Measurements from ENCODE around the gene CBFA2T2. TPM values are rescaled to one million over a fixed set of nuclear protein-coding genes. Genes with fewer than 3 reads are reported as not detected.
A peak's percentile ranks its signal among the peaks of the same experiment; 100 is the strongest.
"Not testable (repeated sequence)": the region's sequence is repeated elsewhere in the genome, so short reads cannot be mapped to it uniquely, and the experiment has no call there.

CBFA2T2 gene
- total RNA-seq, 6 donors from 2014 or later: 10.0 to 35.6 (median 16.2) TPM

DNA sequence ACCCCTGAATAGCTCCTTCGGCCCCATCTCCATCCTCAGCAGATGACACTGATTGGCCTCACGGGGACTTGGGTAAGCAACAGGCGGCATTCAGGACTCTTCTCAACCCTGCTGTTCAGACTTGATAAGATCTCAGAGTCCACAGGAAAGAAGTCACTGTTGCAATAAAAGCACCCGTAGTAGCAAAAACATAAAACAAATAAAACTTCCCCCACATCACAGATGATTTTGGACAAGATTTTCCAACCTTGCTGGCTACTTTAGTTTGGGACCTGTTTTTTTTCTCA lies 155.1 kb downstream of the CBFA2T2 start:
- 43 to 79% methylated on average over 3 to 4 of the region's 4 CpGs for WGBS, 2 donors
- Histone ChIP-seq H3K27ac (no peak overlapping the region), H3K9me3 (no peaks in the 10 kb centered on the region), H3K4me3 (no peak overlapping the region), H3K4me1 (peaks cover 12 to 29% (median 21%) of the 10 kb centered on the region in 4 donors), H3K27me3 (no peaks in the 10 kb centered on the region), H3K36me3 (peaks cover 12 to 56% (median 28%) of the 10 kb centered on the region in 4 donors)
- DNase-seq: no peak
- no peak for ATAC-seq (ENCODE audit: low FRiP score in 2 of 2)
- no peak for TF ChIP-seq POLR2AphosphoS5 (IDR thresholded peaks at IDR 0.05)
- TF ChIP-seq EP300 (IDR thresholded peaks at IDR 0.05): no peak
- no peak for TF ChIP-seq POLR2A (IDR thresholded peaks at IDR 0.05)
- TF ChIP-seq, protein P1, sequence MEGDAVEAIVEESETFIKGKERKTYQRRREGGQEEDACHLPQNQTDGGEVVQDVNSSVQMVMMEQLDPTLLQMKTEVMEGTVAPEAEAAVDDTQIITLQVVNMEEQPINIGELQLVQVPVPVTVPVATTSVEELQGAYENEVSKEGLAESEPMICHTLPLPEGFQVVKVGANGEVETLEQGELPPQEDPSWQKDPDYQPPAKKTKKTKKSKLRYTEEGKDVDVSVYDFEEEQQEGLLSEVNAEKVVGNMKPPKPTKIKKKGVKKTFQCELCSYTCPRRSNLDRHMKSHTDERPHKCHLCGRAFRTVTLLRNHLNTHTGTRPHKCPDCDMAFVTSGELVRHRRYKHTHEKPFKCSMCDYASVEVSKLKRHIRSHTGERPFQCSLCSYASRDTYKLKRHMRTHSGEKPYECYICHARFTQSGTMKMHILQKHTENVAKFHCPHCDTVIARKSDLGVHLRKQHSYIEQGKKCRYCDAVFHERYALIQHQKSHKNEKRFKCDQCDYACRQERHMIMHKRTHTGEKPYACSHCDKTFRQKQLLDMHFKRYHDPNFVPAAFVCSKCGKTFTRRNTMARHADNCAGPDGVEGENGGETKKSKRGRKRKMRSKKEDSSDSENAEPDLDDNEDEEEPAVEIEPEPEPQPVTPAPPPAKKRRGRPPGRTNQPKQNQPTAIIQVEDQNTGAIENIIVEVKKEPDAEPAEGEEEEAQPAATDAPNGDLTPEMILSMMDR (IDR thresholded peaks at IDR 0.05): no peak

DNA sequence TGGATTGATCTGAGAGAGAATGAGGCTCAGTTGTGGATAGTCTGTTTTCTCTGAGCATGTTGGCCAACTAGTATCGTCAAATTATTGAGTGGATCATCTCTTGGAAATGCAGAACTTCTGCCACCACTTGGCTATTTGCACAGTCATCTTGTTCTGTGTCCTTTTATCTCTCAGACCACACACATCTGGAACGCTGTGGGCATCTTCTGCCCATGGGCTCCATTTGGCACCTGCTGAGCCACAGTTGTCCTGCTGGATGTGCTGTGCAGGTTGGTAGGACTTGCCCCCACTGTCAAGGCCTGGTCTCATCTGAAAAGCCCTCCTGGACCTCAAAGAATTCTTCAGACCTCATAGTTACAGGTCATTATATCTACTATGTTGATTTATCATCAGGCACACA lies 155.5 kb downstream of the CBFA2T2 start:
- peaks cover 12 to 29% (median 21%) of the 10 kb centered on the region in 4 donors for H3K4me1 ChIP-seq
- ATAC-seq (ENCODE audit: low FRiP score in 2 of 2) (no peak), DNase-seq (no peak)
- H3K36me3 ChIP-seq: peaks cover 10 to 52% (median 26%) of the 10 kb centered on the region in 4 donors
- WGBS, 2 donors: 84 to 88% methylated on average over 2 of the region's 2 CpGs
- TF ChIP-seq, protein P1 (IDR thresholded peaks at IDR 0.05): no peak
- no peak for TF ChIP-seq POLR2A (IDR thresholded peaks at IDR 0.05)
- no peak for TF ChIP-seq EP300 (IDR thresholded peaks at IDR 0.05)
- TF ChIP-seq POLR2AphosphoS5 (IDR thresholded peaks at IDR 0.05): no peak
- no peak overlapping the region for H3K27ac ChIP-seq
- no peaks in the 10 kb centered on the region for H3K27me3 ChIP-seq
- H3K9me3 ChIP-seq: no peaks in the 10 kb centered on the region
- H3K4me3 ChIP-seq: no peak overlapping the region

DNA sequence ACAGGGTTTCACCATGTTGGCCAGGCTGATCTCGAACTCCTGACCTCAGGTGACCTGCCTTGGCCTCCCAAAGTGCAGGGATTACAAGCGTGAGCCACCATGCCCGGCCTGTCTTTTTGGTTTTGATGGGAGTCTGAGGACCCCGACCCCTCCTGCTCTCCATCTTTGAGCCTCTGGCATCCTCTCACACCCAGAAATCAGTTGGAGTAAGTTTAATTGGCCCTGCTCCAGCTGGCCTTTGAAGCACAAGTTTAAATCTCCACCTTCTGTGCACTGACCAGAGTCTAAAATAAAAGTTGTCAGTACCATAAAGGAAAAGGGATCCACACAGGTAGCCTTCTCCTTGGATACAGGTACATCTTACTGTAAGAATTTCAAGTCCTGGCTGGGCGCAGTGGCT lies 156.3 kb downstream of the CBFA2T2 start:
- WGBS, 2 donors: 86 to 93% methylated on average over 5 of the region's 5 CpGs

DNA sequence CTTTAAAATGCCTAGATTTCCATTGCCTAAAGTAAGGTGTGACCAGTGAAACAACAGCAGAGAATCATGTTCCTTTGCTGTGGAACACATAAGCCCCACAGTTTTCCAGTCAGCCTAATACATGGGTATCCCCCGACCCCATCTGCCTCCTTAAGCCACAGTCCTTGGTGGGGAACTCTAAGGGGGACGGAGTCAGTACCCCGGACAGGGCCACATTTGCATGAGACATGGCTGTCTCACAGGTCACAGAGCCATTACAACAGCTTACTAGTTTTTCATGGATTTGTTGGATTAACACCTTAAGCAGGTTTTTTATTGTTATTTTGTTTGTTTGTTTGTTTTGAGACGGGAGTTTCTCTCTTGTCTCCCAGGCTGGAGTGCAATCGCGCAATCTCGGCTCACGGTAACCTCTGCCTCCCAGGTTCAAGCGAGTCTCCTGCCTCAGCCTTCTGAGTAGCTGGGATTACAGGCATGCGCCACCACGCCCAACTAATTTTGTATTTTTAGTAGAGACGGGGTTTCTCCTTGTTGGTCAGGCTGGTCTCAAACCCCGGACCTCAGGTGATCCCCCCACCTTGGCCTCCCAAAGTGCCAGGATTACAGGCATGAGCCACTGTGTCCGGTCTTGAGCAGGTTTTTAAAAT lies 157.2 kb downstream of the CBFA2T2 start:
- peaks cover 9 to 36% (median 19%) of the 10 kb centered on the region in 4 donors for H3K36me3 ChIP-seq
- H3K27ac ChIP-seq: peak overlapping the region in 2 of 4 donors; percentile 8 to 39
- H3K4me1 ChIP-seq: peaks cover 12 to 29% (median 24%) of the 10 kb centered on the region in 4 donors
- not testable (repeated sequence) for ATAC-seq (ENCODE audit: low FRiP score in 2 of 2); H3K4me3 ChIP-seq; H3K9me3 ChIP-seq; H3K27me3 ChIP-seq; DNase-seq
- 77 to 78% methylated on average over 14 of the region's 14 CpGs for WGBS, 2 donors

More for the DNA sequence above, 156.3 kb downstream of the CBFA2T2 start:
- no peak for DNase-seq
- Histone ChIP-seq H3K9me3 (no peaks in the 10 kb centered on the region), H3K36me3 (peaks cover 9 to 44% (median 22%) of the 10 kb centered on the region in 4 donors), H3K4me3 (no peak overlapping the region), H3K4me1 (peaks cover 12 to 29% (median 21%) of the 10 kb centered on the region in 4 donors), H3K27me3 (no peaks in the 10 kb centered on the region), H3K27ac (no peak overlapping the region)
- ATAC-seq (ENCODE audit: low FRiP score in 2 of 2): no peak
- TF ChIP-seq, protein P1 (IDR thresholded peaks at IDR 0.05): no peak
- TF ChIP-seq POLR2A (IDR thresholded peaks at IDR 0.05): no peak
- no peak for TF ChIP-seq POLR2AphosphoS5 (IDR thresholded peaks at IDR 0.05)
- TF ChIP-seq EP300 (IDR thresholded peaks at IDR 0.05): no peak

DNA sequence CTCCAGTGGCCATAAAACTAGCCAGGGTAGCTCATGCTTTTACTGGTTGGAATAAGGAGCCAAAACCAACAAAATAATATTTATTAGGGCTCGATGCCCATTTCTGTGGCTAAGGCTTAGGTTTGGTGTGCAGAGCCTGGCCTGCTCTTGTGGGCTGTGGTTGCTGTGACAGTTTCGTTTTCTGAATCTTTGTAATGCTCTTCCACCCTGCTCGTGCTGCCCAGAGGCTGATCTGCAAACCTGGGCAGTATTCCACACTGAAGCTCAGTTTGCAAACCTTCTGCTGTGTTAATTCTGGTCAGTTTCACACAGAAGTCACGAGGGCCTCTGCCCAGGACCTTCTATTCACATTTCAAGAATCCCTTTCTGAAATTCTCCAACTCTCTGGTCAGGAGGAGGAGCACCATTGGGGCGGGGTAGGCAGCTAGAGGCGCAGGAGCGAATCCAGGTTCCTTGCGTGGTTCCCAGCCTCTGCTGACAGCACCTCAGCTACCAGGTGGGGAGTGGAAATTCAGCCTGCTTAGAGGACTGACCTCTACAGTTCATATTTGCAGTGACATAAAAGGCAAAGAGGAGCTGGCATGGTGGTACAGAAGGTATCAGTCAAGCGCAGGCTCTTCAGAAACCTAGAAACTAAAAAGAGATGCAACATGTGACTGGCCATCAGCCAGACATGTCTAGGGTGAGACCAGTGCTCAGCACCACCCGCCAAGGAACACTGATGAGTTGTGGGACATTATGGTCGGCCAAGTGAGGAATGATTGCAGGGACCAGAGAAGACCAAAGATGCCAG lies 157.9 kb downstream of the CBFA2T2 start:
- DNase-seq: no peak
- TF ChIP-seq POLR2A (IDR thresholded peaks at IDR 0.05) (no peak), EP300 (IDR thresholded peaks at IDR 0.05) (no peak)
- TF ChIP-seq, protein P1 (IDR thresholded peaks at IDR 0.05): no peak

More for the DNA sequence above, 157.9 kb downstream of the CBFA2T2 start:
- Histone ChIP-seq H3K4me3 (no peak overlapping the region), H3K9me3 (no peaks in the 10 kb centered on the region), H3K27ac (peak overlapping the region in 3 of 4 donors; percentile 8 to 39 (median 30)), H3K27me3 (no peaks in the 10 kb centered on the region), H3K36me3 (peaks cover 9 to 29% (median 17%) of the 10 kb centered on the region in 4 donors), H3K4me1 (peaks cover 12 to 29% (median 24%) of the 10 kb centered on the region in 4 donors)
- 65 to 66% methylated on average over 11 of the region's 11 CpGs for WGBS, 2 donors
- peak; percentile 54 to 56 for ATAC-seq (ENCODE audit: low FRiP score in 2 of 2)

All from upper lobe of left lung (tissue), 6 donors.